Stimulated activated CD4-positive, alpha-beta T cell treated with anti-CD3 and anti-CD28 coated beads, Interleukin-15, amount 100 ng/mL, for 1 hour (primary cell): ENCODE data around the gene COQ8B.

Source experiments
- DNase-seq, 2 donors: peaks; one replicate each; pipeline ENCODE4 v3.0.0-alpha.2; 2020; ENCODE audit warnings: low read depth in 1 of 2, low spot score in 1 of 2

The COQ8B gene

DNA sequence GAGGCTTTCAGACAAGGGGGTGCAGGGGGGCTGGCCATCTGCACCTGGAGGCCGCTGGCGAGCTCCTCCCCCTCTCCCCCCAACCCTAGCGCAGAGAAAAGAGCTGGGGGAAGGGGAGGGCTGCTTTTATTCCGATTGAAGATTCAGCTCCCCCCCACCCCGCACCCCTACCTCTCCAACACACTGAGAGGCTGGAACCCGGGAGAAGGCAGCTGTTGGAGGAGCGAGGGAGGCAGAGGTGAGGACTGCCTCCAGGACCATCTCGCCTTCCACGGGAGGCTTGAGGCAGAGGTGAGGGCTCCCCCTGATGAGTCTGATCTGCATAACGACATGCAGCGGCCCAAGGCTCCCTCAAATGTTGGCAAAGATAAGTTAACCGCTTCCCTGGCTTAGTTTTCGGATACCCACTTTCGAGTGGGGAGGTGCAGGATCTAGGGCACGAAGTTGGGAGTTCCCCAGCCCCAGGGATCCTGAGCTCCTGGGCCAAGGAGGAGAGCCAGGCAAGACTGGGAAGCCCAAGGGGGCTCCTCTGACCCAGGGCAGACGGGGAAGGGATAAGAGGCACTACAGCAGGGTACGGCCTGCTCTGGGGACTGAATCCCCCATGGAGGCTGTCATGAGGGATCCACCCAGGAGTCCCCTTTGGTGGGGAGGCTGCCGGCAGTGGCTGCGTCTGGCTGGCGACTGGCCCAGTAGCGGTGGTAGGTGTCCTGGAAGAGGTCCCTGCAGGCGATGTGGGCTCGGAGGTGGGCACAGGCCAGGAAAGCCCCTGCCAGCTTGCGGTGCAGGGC lies 25.1 kb downstream of the COQ8B start:
- no peak for DNase-seq

GRCh38 chr19:40690693-40691420 lies 25.8 kb downstream of the COQ8B start:
- DNase-seq, result peak; percentile 73 to 84

DNA sequence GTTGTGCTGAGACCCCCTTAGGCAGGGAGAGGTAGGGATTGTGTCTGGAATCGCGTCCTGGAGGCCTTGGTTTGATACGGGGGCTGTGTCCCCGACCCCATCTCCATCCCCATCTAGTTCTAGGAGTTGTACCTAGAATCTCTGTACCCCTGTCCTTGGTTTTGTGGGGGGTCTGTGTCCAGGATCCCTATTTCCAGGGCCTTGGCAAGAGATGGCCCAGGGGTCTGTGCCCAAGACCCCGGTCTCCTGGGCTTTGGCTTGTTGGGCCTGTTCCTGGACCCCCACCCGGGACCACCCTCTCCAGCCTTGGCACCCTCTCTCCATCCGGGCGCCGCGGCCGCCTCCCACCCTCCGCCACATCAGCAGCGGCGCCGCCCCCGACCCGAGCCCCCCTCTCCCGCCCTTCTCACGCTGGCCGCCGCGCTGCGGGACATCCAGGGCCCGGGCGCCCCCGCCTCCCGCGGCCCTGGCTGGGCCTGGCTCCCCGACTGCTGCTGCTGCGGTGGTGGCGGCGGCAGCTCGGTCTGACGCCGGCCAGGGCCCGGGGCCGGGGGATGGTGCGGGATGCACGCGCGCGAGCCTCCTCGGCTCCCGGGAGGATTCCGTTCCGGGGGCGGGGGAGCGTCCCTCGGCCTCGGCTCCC lies 26.5 kb downstream of the COQ8B start, which contains the start of gene NUMBL:
TSS of gene NUMBL (minus strand) at position 602 of the 643 bp plus-strand sequence. CDS start at position 434, 168 bp downstream.
- no peak for DNase-seq

GRCh38 chr19:40689339-40690049 lies 27.2 kb downstream of the COQ8B start:
- no peak for DNase-seq

DNA sequence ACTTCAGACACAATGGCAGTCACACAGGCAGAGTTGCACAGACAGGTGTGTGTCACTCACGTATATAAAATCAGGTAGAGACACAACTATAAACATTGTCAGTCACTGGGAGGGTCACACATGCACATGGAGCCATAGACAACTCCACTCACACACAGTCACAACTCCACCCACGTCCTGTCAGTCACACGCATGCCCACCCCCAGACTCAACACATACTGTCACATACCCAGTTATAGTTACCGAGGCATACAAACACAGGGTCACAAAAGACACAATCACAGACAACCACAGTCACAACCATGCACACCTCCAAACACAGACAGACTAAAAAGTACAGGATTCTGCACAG lies 27.7 kb downstream of the COQ8B start:
- DNase-seq, result no peak

- no peak for DNase-seq
Observed at GRCh38 chr19:40688309-40688708, 28.4 kb downstream of the COQ8B start.

GRCh38 chr19:40687525-40688016 lies 29.1 kb downstream of the COQ8B start:
- no peak for DNase-seq

DNA sequence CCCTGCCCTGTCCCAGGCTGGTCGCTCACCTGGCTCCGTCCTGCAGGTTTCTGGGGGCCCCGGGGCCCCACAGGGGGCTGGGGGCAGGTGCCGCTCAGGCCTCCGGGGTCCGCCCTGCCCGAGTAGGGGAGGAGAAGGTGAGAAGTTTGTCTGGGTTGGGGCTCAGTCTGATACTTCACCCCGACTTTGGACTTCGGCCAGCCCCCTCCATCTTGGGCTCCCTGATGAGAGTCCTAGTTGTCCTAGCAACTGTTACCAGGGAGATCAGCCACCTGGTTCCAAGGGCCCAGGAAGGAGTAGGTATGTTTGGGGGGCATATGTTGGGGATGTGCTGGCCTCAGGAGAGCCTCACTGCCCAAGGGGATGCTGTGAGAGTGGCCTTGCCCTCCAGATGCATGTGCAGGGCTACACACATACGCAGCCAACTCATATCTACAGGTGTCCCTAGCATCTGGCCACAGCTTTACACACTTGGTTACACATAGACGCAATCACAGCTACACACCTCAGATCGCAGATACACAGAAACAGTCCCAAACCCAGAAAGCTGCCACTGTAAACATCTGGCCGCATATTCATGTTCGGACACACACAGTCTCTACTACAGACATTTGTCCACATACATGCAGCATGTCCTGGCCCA lies 29.7 kb downstream of the COQ8B start:
- DNase-seq, result no peak

GRCh38 chr19:40685563-40685962 lies 31.1 kb downstream of the COQ8B start:
- DNase-seq, result no peak

- DNase-seq, result no peak
Observed at GRCh38 chr19:40685016-40685526, 31.6 kb downstream of the COQ8B start.

GRCh38 chr19:40684280-40684679 lies 32.4 kb downstream of the COQ8B start:
- no peak for DNase-seq

DNA sequence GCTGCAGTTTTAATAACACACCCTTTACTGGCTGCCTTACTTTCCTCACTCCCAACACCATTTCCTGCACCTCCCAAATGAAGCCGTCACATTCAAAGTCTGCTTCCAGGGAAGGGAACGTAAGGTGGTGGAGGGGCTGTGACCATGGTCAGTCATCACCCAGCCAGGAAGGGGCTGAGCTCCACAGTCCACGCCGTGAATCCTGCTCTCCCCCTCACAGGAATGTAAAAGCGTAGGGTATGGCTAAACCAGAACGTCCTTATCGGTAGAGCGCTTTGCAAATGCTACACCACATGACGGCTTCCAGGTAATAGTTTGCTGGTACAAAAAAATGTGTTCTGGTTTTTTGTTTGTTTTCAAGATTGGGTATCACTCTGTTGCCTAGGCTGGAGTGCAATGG lies 33.2 kb downstream of the COQ8B start:
- DNase-seq, result no peak

- no peak for DNase-seq
Observed at GRCh38 chr19:40682431-40682964, 34.2 kb downstream of the COQ8B start.

DNA sequence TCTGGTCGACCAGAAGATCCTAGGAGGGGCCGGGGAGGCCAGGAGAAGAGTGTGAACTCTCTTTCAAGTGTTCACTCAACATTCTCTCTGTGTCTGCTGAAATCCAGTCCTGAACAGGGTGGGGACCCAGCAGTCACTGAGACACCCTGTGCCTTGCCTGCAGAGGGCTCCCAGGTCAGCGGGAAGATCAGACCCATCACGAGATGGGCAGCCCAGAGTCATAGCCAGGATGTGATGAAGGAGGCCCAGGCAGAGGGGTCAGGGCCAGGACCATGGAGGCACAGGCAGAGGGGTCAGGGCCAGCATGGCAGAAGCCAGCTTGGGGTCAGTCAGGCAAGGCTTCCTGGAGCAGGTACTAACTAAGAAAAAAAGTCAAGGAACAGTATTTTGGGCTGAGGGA lies 35.6 kb downstream of the COQ8B start:
- no peak for DNase-seq

DNA sequence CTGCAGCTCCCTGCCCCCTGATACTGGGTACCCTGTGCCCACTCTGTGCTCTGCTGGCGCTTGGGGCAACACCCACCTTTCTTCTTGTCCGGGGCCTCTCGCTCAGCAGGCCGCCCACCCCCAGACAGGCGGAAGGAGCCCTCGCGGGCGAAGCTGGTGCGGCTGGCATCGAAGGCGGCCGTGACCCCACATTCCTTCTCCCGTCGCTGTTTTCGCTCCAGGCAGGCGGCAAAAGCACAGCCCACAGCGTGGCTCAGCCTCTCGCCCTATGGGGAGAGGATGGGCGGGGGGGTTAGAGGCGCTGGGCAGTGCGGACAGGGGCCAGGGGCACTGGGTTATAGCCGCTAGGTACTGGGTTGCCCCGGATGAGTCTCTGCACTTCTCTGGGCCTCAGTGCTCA lies 39.5 kb downstream of the COQ8B start:
- DNase-seq, result no peak

- no peak for DNase-seq
Observed at GRCh38 chr19:40674291-40674690, 42.4 kb downstream of the COQ8B start.

DNA sequence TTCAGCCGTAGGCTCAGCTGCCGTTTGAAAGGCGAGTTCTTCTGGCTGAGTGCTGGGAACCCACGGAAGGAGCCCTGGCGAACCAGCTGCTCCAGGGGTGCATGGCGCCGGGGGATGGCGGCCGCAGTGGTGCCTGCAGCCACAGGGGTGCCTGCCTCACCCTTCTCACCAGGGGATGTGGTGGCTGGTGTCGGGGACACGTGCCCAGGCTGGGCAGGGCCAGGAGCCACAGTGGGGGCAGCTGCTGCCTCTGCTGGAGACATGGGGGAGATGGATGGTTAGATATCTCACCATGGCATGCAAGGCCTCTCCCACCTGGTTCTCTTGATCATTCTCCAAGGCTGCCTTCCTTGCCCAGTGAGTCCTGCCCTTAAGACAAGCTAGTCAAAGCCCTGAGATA lies 43.3 kb downstream of the COQ8B start:
- no peak for DNase-seq

DNA sequence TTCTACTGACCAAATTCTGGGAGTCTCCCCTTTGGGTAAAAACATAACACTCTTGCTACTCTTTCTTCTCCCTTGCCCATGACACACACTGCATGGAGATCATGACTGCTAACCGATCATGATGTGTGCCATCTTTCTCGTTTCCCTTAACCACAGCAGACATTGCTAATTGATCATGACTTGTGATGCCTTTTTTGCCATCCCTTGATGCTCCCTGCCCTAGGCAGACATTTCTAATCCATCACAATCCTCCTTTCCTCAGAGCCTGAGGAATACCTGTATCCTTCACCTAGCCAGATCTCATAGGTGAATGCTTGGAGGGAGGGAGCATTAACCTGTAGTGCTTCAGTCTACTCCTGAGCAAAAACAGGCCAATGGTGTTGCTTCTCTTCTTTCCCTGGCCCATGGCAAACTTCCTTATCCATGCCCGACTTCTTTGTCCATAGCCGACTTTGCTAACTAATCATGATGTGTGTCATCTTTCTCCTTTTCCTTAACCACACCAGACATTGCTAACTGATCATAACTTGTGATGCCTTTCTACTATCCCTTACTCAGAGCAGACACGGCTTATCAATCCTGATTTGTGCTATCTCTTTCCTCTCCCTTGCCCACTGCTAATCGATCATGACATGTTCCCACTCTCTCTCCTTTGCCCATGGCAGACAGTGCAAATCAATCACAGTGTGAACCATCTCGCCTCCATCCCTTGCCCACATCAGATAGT lies 44.0 kb downstream of the COQ8B start:
- DNase-seq, result no peak

- no peak for DNase-seq
Observed at GRCh38 chr19:40672038-40672437, 44.6 kb downstream of the COQ8B start.

GRCh38 chr19:40671404-40671803 lies 45.3 kb downstream of the COQ8B start:
- no peak for DNase-seq
